OCI-LY3 (cell line): ENCODE data around the gene LNPEP.

Source experiments
- EZH2phosphoT487 ChIP-seq: fragments of 200-600 bp; shearing (Covaris generic); IDR thresholded peaks from 2 replicates; pipeline ENCODE4 v1.6.1; 2018; ENCODE audit warnings: antibody characterized with exemption, mixed run types, low read depth
- TF ChIP-seq, protein P1 (sequence below): fragments of 200-600, 300-600 bp; sonication (generic); IDR thresholded peaks from 2 replicates; pipeline ENCODE4 v1.5.1; 2014; ENCODE audit warnings: antibody characterized with exemption, low read length, low read depth

DNA sequence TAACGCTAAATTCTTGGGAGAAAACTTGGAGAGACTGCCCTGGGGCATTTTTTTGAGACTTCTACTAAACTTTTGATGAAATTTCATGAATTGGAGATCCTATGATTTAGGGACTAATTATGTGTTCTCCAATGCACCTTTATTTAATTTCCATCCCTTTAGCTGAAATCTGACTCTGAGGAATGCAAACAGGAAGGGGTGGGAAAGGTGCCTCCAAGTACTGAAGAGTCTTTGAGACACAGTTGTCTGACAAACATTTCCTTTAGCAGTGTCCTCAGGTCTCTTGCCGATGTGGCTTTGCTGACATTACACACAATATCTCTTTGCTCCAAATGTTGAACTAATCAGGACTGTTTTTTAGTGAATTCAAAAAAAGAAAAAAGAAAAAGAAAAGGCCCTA, 129.6 kb downstream of the LNPEP start:
- TF ChIP-seq, protein P1, sequence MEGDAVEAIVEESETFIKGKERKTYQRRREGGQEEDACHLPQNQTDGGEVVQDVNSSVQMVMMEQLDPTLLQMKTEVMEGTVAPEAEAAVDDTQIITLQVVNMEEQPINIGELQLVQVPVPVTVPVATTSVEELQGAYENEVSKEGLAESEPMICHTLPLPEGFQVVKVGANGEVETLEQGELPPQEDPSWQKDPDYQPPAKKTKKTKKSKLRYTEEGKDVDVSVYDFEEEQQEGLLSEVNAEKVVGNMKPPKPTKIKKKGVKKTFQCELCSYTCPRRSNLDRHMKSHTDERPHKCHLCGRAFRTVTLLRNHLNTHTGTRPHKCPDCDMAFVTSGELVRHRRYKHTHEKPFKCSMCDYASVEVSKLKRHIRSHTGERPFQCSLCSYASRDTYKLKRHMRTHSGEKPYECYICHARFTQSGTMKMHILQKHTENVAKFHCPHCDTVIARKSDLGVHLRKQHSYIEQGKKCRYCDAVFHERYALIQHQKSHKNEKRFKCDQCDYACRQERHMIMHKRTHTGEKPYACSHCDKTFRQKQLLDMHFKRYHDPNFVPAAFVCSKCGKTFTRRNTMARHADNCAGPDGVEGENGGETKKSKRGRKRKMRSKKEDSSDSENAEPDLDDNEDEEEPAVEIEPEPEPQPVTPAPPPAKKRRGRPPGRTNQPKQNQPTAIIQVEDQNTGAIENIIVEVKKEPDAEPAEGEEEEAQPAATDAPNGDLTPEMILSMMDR, result no peak
- no peak for TF ChIP-seq EZH2phosphoT487
